ENCODE data around the gene ACBD6. TPM values are rescaled to one million over a fixed set of nuclear protein-coding genes. Genes with fewer than 3 reads are reported as not detected.
A peak's percentile ranks its signal among the peaks of the same experiment; 100 is the strongest.

The ACBD6 gene
- total and polyA plus RNA-seq, 8 donors, result 8.9 to 48.8 (median 37.7) TPM

DNA sequence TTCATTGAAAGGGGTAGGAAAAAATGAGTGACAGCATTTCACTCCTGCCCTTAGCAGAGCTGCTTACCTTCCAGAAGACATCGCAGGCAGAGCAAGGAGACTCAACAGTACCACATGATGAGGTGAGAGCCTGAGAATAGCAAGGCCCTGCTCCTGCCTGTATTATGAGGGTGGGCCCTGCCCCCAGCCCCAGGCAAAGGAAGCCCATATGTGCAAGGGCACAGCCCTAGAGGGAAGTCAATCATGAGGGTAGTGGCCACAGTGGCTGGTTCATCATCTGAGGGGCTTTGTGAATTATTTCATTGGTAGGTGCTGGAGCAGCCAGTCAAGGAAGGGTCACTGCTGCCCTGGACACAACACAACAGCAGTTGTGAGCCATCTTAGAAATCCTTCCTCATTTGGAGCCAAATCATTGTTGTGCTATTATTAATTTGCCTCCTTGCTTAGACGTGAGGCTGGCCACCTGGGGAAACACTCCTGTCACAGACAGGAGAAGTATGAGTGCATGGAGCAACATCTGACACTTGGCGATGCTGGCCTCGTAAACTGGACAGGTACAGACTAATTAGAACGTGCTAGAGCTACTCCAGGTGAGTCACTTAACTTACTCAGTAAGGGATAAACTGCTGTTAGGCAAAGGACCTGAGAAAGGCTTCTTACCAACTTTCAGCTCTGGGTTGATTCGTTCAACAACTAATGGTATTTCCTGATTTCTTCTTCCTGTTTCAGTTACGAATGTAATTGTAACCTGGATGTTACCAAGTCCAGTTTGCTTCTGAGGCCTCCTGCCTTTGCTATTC, 22.7 kb upstream of the ACBD6 start:
- no peak overlapping the region for H3K4me3 ChIP-seq
- DNase-seq, result no peak
- intact Hi-C loops (cut with DNase I; ENCODE audit: low total_unique reads), result no loop called here
- H3K4me1 ChIP-seq, result no peaks in the 10 kb centered on the region
- TF ChIP-seq EP300 (IDR thresholded peaks at IDR 0.05), result no peak
- TF ChIP-seq POLR2AphosphoS5 (IDR thresholded peaks at IDR 0.05), result no peak
- no peak for TF ChIP-seq POLR2A (IDR thresholded peaks at IDR 0.05)
- TF ChIP-seq, protein P1, sequence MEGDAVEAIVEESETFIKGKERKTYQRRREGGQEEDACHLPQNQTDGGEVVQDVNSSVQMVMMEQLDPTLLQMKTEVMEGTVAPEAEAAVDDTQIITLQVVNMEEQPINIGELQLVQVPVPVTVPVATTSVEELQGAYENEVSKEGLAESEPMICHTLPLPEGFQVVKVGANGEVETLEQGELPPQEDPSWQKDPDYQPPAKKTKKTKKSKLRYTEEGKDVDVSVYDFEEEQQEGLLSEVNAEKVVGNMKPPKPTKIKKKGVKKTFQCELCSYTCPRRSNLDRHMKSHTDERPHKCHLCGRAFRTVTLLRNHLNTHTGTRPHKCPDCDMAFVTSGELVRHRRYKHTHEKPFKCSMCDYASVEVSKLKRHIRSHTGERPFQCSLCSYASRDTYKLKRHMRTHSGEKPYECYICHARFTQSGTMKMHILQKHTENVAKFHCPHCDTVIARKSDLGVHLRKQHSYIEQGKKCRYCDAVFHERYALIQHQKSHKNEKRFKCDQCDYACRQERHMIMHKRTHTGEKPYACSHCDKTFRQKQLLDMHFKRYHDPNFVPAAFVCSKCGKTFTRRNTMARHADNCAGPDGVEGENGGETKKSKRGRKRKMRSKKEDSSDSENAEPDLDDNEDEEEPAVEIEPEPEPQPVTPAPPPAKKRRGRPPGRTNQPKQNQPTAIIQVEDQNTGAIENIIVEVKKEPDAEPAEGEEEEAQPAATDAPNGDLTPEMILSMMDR (IDR thresholded peaks at IDR 0.05), result no peak
- no peaks in the 10 kb centered on the region for H3K9me3 ChIP-seq
- WGBS, 5 donors, result 59 to 76% (median 73%) methylated on average over 6 to 7 of the region's 7 CpGs
- H3K27ac ChIP-seq, result no peak overlapping the region
- H3K27me3 ChIP-seq, result no peaks in the 10 kb centered on the region
- H3K36me3 ChIP-seq, result no peaks in the 10 kb centered on the region

DNA sequence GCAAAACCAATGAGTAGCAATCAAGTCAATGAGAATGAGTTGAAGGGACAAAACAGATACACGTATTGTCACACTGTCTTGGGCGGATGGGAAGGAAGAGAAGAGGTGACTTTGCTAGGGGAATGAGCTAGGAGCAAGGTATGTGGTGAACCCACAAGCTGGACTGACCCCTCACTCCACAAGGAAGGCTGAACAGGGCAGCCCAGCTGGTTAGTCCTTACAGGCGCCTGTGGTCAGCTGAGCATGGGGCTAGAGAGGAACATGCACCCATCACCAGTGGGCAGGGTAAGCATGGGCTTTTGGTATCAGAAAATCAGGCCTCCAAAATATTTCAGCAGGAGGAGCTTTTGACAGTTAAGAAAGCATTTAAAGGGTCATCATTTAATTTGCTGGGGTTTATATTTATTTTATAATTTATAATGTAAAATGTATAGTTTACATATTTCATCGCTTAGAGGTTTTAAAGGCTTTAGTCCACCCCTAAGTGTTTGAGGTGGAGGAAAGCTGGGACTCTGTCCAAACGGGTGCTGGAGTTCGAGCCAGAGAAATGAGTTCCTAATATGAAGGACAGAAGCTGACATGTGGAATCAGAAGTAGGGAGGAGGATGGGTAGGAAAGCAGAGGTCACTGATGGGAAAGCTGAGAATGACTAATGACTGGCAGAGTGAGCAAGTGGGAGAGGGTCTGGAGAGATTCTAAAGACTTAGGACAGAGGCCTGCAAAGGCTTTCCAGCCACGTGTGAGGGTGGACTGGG, 22.0 kb upstream of the ACBD6 start:
- Histone ChIP-seq H3K27ac (no peak overlapping the region), H3K36me3 (no peaks in the 10 kb centered on the region), H3K9me3 (no peaks in the 10 kb centered on the region), H3K27me3 (no peaks in the 10 kb centered on the region), H3K4me1 (no peaks in the 10 kb centered on the region), H3K4me3 (no peak overlapping the region)
- intact Hi-C loops (cut with DNase I; ENCODE audit: low total_unique reads), result no loop called here
- TF ChIP-seq, protein P1 (IDR thresholded peaks at IDR 0.05), result no peak
- TF ChIP-seq EP300 (IDR thresholded peaks at IDR 0.05) (no peak), POLR2A (IDR thresholded peaks at IDR 0.05) (no peak), POLR2AphosphoS5 (IDR thresholded peaks at IDR 0.05) (no peak)
- 79 to 85% (median 79%) methylated on average over 7 of the region's 7 CpGs for WGBS, 5 donors
- DNase-seq, result no peak

DNA sequence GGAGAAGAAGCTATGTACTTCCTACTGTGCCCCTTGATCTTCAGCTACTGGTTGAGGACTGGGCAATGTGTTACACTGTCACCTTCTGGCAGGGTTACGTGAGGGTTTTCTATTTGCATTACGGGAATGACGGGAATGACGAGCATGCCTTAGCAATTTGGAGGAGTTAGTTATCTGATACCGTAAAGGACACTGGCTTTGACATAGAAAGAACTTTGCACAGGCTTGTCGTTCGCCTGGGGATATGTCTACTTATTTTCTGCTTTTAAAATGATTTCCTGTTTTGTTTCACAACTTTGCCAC, 19.8 kb upstream of the ACBD6 start:
- 71 to 90% (median 79%) methylated on average over 7 of the region's 7 CpGs for WGBS, 5 donors
- no peak overlapping the region for H3K4me3 ChIP-seq
- H3K9me3 ChIP-seq, result no peaks in the 10 kb centered on the region
- intact Hi-C loops (cut with DNase I; ENCODE audit: low total_unique reads), result no loop called here
- TF ChIP-seq POLR2AphosphoS5 (IDR thresholded peaks at IDR 0.05) (no peak), POLR2A (IDR thresholded peaks at IDR 0.05) (no peak), EP300 (IDR thresholded peaks at IDR 0.05) (no peak)
- TF ChIP-seq, protein P1 (IDR thresholded peaks at IDR 0.05), result no peak
- no peak overlapping the region for H3K27ac ChIP-seq
- no peaks in the 10 kb centered on the region for H3K36me3 ChIP-seq
- no peaks in the 10 kb centered on the region for H3K27me3 ChIP-seq
- H3K4me1 ChIP-seq, result no peaks in the 10 kb centered on the region
- DNase-seq, result peak in 1 of 2 donors; percentile 15

GRCh38 chr1:180521474-180522212, 19.3 kb upstream of the ACBD6 start:
- H3K9me3 ChIP-seq, result no peaks in the 10 kb centered on the region
- intact Hi-C loops (cut with DNase I; ENCODE audit: low total_unique reads), result no loop called here
- DNase-seq, result peak in 1 of 2 donors; percentile 40
- no peaks in the 10 kb centered on the region for H3K36me3 ChIP-seq
- no peak overlapping the region for H3K4me3 ChIP-seq
- no peaks in the 10 kb centered on the region for H3K27me3 ChIP-seq
- no peak for TF ChIP-seq EP300 (IDR thresholded peaks at IDR 0.05)
- no peak for TF ChIP-seq POLR2A (IDR thresholded peaks at IDR 0.05)
- no peak for TF ChIP-seq POLR2AphosphoS5 (IDR thresholded peaks at IDR 0.05)
- TF ChIP-seq, protein P1 (IDR thresholded peaks at IDR 0.05), result no peak
- WGBS, 5 donors, result 58 to 68% (median 63%) methylated on average over 9 of the region's 9 CpGs
- H3K27ac ChIP-seq, result no peak overlapping the region
- no peaks in the 10 kb centered on the region for H3K4me1 ChIP-seq

Data from stomach (tissue), 9 donors.